ENCODE results near the gene PDLIM7.

DNA sequence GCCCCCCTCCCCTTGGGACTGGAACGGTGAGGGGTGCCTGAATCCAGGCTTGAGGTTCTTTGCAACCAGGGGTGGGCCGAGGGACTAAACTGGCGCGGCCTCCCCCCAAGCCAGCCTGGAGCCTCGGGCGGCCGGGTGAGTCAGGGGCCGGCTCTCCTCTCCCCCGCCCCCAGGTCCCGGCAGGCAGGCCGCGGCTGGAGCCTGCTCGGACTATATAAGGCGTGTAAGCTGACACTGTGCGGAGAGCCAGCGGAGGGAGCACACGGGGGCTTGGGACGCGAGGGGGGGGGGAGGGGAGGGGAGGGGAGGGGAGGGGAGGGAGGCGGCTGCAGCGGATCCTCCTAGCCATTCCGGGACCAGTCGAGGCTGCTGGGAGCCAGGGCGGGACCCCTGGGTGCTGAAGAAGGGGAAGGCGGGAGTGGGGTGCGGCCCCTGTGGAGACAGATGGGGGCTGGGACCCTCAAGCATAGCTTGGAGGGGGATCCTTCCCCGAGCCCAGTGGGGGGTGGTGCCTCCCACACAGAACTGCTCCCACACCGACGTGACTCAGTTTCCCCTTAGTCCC lies 595 bp downstream of the PDLIM7 start:
- TF ChIP-seq CTCF (conservative IDR thresholded peaks at IDR 0.05; ENCODE audit: low read depth, low read length) (no peak), SMC3 (IDR thresholded peaks at IDR 0.05; ENCODE audit: low read depth, low read length) (no peak), RFX5 (IDR thresholded peaks at IDR 0.05; ENCODE audit: low read depth, low read length) (no peak), NFE2L2 (IDR thresholded peaks at IDR 0.05; ENCODE audit: low read depth, low read length) (no peak), POLR2A (IDR thresholded peaks at IDR 0.05; ENCODE audit: low read depth, low read length) (peak; percentile 67; the same call in 1 of the 2 replicates), MAFK (IDR thresholded peaks at IDR 0.05; ENCODE audit: low read depth, low read length) (no peak), ELK1 (IDR thresholded peaks at IDR 0.05; ENCODE audit: borderline replicate concordance, low read depth, low read length) (no peak), RCOR1 (IDR thresholded peaks at IDR 0.05; ENCODE audit: insufficient replicate concordance, low read length) (no peak), FOS (IDR thresholded peaks at IDR 0.05; ENCODE audit: low read depth, low read length) (peak; percentile 52; the same call in 1 of the 2 replicates), MXI1 (IDR thresholded peaks at IDR 0.05; ENCODE audit: borderline replicate concordance, low read depth, low read length) (no peak), BHLHE40 (IDR thresholded peaks at IDR 0.05; ENCODE audit: low read depth, low read length) (peak; percentile 2; the same call in 1 of the 2 replicates), CEBPB (IDR thresholded peaks at IDR 0.05; ENCODE audit: low read depth, low read length) (no peak), CHD1 (IDR thresholded peaks at IDR 0.05; ENCODE audit: low read depth, low read length) (peak; percentile 25; the same call in 1 of the 2 replicates)

All from IMR-90 (cell line).